CD4-positive, alpha-beta T cell (primary cell): ENCODE results near the gene MIA. TPM values are rescaled to one million over a fixed set of nuclear protein-coding genes. Genes with fewer than 3 reads are reported as not detected.

ENCODE experiments used
- ATAC-seq: fragments of 200-7000 bp; cut with Tn5 transposase; one replicate; pipeline ENCODE4 v1.10.0; 2022; ENCODE audit warnings: mild to moderate bottlenecking; ENCODE audit not compliant: poor library complexity
- CTCF ChIA-PET: fragments of 350-600 bp; sonication (Branson Sonifier 250); formaldehyde crosslinking; loops from one replicate; lab custom pipeline; 2021; ENCODE audit warnings: antibody characterized with exemption, inconsistent platforms; lab: Charles Lee
- POLR2A ChIA-PET: fragments of 350-600 bp; sonication (Branson Sonifier 250); formaldehyde crosslinking; loops from one replicate; lab custom pipeline; 2021; ENCODE audit warnings: antibody characterized with exemption, inconsistent platforms; lab: Charles Lee
- DNase-seq, 14 experiments: peaks; one replicate each; pipeline ENCODE4 v3.0.0-alpha.2; 2013 to 2020; ENCODE audit warnings: mixed read lengths in 2 of 14
- H3K27ac ChIP-seq, 2 donors: one replicate each; pipeline versions ENCODE4 v1.5.1 to v1.7.0; 2013; ENCODE audit warnings: low read length in 2 of 2, low read depth in 1 of 2, mild to moderate bottlenecking in 1 of 2
- H3K27me3 ChIP-seq, 2 experiments: 1 replicate in 1 of 2; 2 replicates in 1 of 2; pipeline versions ENCODE4 v1.6.1 to v1.7.0; 2013; ENCODE audit warnings: low read length in 2 of 2, control low read depth in 1 of 2, mild to moderate bottlenecking in 1 of 2, moderate library complexity in 1 of 2; ENCODE audit not compliant: insufficient read depth in 2 of 2, control insufficient read depth in 1 of 2
- H3K36me3 ChIP-seq: one replicate; pipeline ENCODE4 v1.6.1; 2013; ENCODE audit warnings: low read length, control low read depth; ENCODE audit not compliant: insufficient read depth
- H3K4me1 ChIP-seq: one replicate; pipeline ENCODE4 v1.6.1; 2013; ENCODE audit warnings: low read length, control low read depth; ENCODE audit not compliant: insufficient read depth
- H3K4me3 ChIP-seq: one replicate; pipeline ENCODE4 v1.5.1; 2013; ENCODE audit warnings: mild to moderate bottlenecking, low read length, moderate library complexity
- H3K9me3 ChIP-seq, 2 experiments: 1 replicate in 1 of 2; 2 replicates in 1 of 2; pipeline versions ENCODE4 v1.6.1 to v1.7.0; 2013; ENCODE audit warnings: low read length in 2 of 2, mild to moderate bottlenecking in 2 of 2, control low read depth in 1 of 2, moderate library complexity in 1 of 2; ENCODE audit not compliant: control insufficient read depth in 1 of 2, insufficient read depth in 1 of 2
- H3K27ac Mint-ChIP-seq: one replicate; pipeline ENCODE4 v1.8.0; 2020; ENCODE audit warnings: mixed read lengths
- H3K27me3 Mint-ChIP-seq: one replicate; pipeline ENCODE4 v1.8.0; 2021; ENCODE audit warnings: mixed read lengths
- H3K36me3 Mint-ChIP-seq: one replicate; pipeline ENCODE4 v1.8.0; 2021; ENCODE audit warnings: low read depth, mixed read lengths
- H3K4me1 Mint-ChIP-seq: one replicate; pipeline ENCODE4 v1.8.0; 2021; ENCODE audit warnings: low read depth, mixed read lengths
- H3K4me3 Mint-ChIP-seq: one replicate; pipeline ENCODE4 v1.8.0; 2020; ENCODE audit warnings: mild to moderate bottlenecking, mixed read lengths
- H3K9me3 Mint-ChIP-seq: one replicate; pipeline ENCODE4 v1.8.0; 2020; ENCODE audit warnings: mixed read lengths
- CTCF ChIP-seq: fragments of 200-600 bp; IDR thresholded peaks from one replicate; pipeline ENCODE4 v1.8.0; 2022; ENCODE audit warnings: antibody characterized with exemption, mild to moderate bottlenecking
- intact Hi-C, 2 experiments: fragments of 100-400 bp; cut with DNase I in 1 of 2; cut with micrococcal nuclease in 1 of 2; formaldehyde crosslinking; loops; one replicate each; pipeline versions ENCODE4 v1.15.1 to v1.9.0; 2023 to 2025; cut with DNase I, micrococcal nuclease
- total RNA-seq, 174 experiments: library from RNA in 2 of 174; stranded (reverse) in 2 of 174; gene quantifications; one replicate each; pipeline ENCODE4 v1.2.3 and lab custom pipeline; 2021 to 2026

MIA gene
- total RNA-seq, 2 experiments from 2014 or later = not detected

DNA sequence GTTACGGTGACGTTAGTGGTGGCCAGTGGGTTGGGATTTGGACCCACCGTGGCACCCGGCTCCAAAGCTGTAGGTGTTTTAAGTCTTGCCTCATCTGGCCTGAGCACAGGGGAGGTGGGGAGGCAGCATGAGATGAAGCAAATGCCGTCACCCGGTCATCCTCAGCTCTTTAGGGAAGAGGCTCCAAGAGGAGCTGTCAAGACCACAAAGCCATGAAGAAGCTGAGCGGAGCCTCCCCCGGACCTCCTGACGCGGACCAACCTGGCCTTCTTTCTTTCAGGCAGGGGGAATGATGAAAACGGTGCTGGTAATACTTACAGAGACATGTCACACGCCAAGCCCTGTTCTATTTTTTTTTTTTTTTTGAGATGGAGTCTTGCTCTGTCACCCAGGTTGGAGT is 32.4 kb upstream of the MIA start:
- intact Hi-C loops = no loop called here
- Mint-ChIP-seq H3K9me3 (no peaks in the 10 kb centered on the region), H3K36me3 (peaks cover 13% of the 10 kb centered on the region), H3K4me3 (no peak overlapping the region), H3K27ac (no peak overlapping the region), H3K4me1 (no peaks in the 10 kb centered on the region), H3K27me3 (no peaks in the 10 kb centered on the region)
- ATAC-seq = no peak
- ChIA-PET POLR2A (interaction anchor here (0.8 to 0.9 kb wide), 2 partner anchors 26 to 35 kb away, joined by 3 read pairs; partner anchors contain the start of genes COQ8B, ITPKC and RAB4B), CTCF (no interaction called here)
- TF ChIP-seq CTCF = no peak
- Histone ChIP-seq H3K27ac (no peak overlapping the region), H3K27me3 (no peaks in the 10 kb centered on the region), H3K4me1 (no peaks in the 10 kb centered on the region), H3K4me3 (no peak overlapping the region), H3K9me3 (no peaks in the 10 kb centered on the region), H3K36me3 (peaks cover 9% of the 10 kb centered on the region)
- DNase-seq = no peak

DNA sequence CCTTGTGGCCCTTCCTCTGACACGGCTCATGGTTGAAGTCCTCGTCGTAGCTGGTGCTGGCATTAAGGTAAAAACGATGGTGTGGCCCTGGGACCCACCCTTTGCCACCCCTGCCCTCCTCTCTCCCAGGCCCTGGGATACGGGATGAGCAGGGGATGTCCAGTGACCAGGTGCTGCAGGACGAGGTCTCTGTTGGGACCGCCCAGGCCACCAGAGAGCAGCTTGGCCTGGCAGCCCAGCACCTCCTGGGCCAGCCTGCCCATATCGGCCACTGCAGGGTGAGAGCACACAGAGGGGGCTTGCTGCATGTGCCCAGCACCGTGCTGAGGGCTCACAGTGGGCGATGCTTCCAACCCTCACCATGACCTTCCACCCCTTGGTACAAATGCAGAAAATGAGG is 31.4 kb upstream of the MIA start:
- Histone ChIP-seq H3K9me3 (no peaks in the 10 kb centered on the region), H3K4me3 (no peak overlapping the region), H3K36me3 (peaks cover 7% of the 10 kb centered on the region), H3K27ac (no peak overlapping the region), H3K27me3 (no peaks in the 10 kb centered on the region), H3K4me1 (peaks cover 2% of the 10 kb centered on the region)
- ATAC-seq (no peak), DNase-seq (no peak)
- Mint-ChIP-seq H3K27ac (no peak overlapping the region), H3K27me3 (no peaks in the 10 kb centered on the region), H3K36me3 (peaks cover 9% of the 10 kb centered on the region), H3K4me3 (no peak overlapping the region), H3K4me1 (no peaks in the 10 kb centered on the region), H3K9me3 (no peaks in the 10 kb centered on the region)
- no peak for TF ChIP-seq CTCF
- ChIA-PET POLR2A (interaction anchor here (0.5 to 1.6 kb wide), 2 partner anchors 54 to 208 kb away, joined by 3 to 6 read pairs; partner anchors contain the start of gene EGLN2), CTCF (no interaction called here)
- intact Hi-C loops = no loop called here

GRCh38 chr19:40744554-40745401 is 30.5 kb upstream of the MIA start:
- Mint-ChIP-seq H3K4me3 (no peak overlapping the region), H3K4me1 (peaks cover 5% of the 10 kb centered on the region), H3K27me3 (no peaks in the 10 kb centered on the region), H3K27ac (no peak overlapping the region), H3K36me3 (peaks cover under 1% of the 10 kb centered on the region), H3K9me3 (no peaks in the 10 kb centered on the region)
- CTCF ChIA-PET = interaction anchor here (2.1 kb wide), 1 partner anchor 62 kb away, joined by 4 read pairs; no protein-coding TSS in a partner anchor
- peaks cover 5% of the 10 kb centered on the region for H3K36me3 ChIP-seq
- no peaks in the 10 kb centered on the region for H3K27me3 ChIP-seq
- peaks cover 10% of the 10 kb centered on the region for H3K4me1 ChIP-seq
- intact Hi-C loops = no loop called here
- no peak overlapping the region for H3K27ac ChIP-seq
- ATAC-seq = no peak
- no peak overlapping the region for H3K4me3 ChIP-seq
- no peak for TF ChIP-seq CTCF
- POLR2A ChIA-PET = interaction anchor here (1.0 to 1.6 kb wide), 2 partner anchors 12 to 54 kb away, joined by 4 to 6 read pairs; partner anchors contain the start of gene EGLN2
- peak in 4 of 14 experiments; percentile 36 to 46 (median 42) for DNase-seq
- no peaks in the 10 kb centered on the region for H3K9me3 ChIP-seq
